Liver (tissue), 3 donors: ENCODE results near the gene MICAL3.

Experiments
- ATF3 ChIP-seq: IDR thresholded peaks from 2 replicates; pipeline ENCODE4 v1.6.1; 2016; ENCODE audit warnings: antibody characterized with exemption
- CTCF ChIP-seq: fragments of 150-350 bp; IDR thresholded peaks from 2 replicates; pipeline ENCODE4 v1.5.1; 2017; ENCODE audit warnings: improper control_type of control experiment, low read depth, low read length; ENCODE audit not compliant: missing input control
- EGR1 ChIP-seq, 2 donors: IDR thresholded peaks; 2 replicates each; pipeline ENCODE4 v1.6.1; 2016 to 2018; ENCODE audit warnings: antibody characterized with exemption in 2 of 2, low read depth in 2 of 2
- FOXA1 ChIP-seq: IDR thresholded peaks from 2 replicates; pipeline ENCODE4 v1.6.1; 2016; ENCODE audit warnings: antibody characterized with exemption
- GABPA ChIP-seq, 2 donors: IDR thresholded peaks in 1 of 2; conservative IDR thresholded peaks in 1 of 2; 2 replicates each; pipeline ENCODE4 v1.6.1; 2016; ENCODE audit warnings: antibody characterized with exemption in 2 of 2, mild to moderate bottlenecking in 1 of 2, moderate library complexity in 1 of 2
- NR2F2 ChIP-seq: IDR thresholded peaks from 2 replicates; pipeline ENCODE4 v1.6.1; 2016; ENCODE audit warnings: antibody characterized with exemption
- RAD21 ChIP-seq, 2 donors: IDR thresholded peaks; 2 replicates each; pipeline ENCODE4 v1.6.1; 2016; ENCODE audit warnings: antibody characterized with exemption in 2 of 2, mild to moderate bottlenecking in 2 of 2
- RXRA ChIP-seq, 2 donors: IDR thresholded peaks; 2 replicates each; pipeline ENCODE4 v1.6.1; 2017 to 2018; ENCODE audit warnings: antibody characterized with exemption in 2 of 2, mild to moderate bottlenecking in 1 of 2
- SP1 ChIP-seq: IDR thresholded peaks from 2 replicates; pipeline ENCODE4 v1.6.1; 2018; ENCODE audit warnings: antibody characterized with exemption, mild to moderate bottlenecking
- TAF1 ChIP-seq: conservative IDR thresholded peaks from 2 replicates; pipeline ENCODE4 v1.6.1; 2016; ENCODE audit warnings: antibody characterized with exemption, mild to moderate bottlenecking
- YY1 ChIP-seq: IDR thresholded peaks from 2 replicates; pipeline ENCODE4 v1.6.1; 2016; ENCODE audit warnings: antibody characterized with exemption, mild to moderate bottlenecking
- ZBTB33 ChIP-seq: IDR thresholded peaks from 2 replicates; pipeline ENCODE4 v1.6.1; 2016; ENCODE audit warnings: antibody characterized with exemption
- TF ChIP-seq, protein P1 (sequence below): IDR thresholded peaks from 2 replicates; pipeline ENCODE4 v1.6.1; 2016; ENCODE audit warnings: antibody characterized with exemption, mild to moderate bottlenecking
- TF ChIP-seq, protein P2 (sequence below): IDR thresholded peaks from 2 replicates; pipeline ENCODE4 v1.6.1; 2016; ENCODE audit warnings: antibody characterized with exemption
- donor health status: healthy.
- donor health status: healthy.

DNA sequence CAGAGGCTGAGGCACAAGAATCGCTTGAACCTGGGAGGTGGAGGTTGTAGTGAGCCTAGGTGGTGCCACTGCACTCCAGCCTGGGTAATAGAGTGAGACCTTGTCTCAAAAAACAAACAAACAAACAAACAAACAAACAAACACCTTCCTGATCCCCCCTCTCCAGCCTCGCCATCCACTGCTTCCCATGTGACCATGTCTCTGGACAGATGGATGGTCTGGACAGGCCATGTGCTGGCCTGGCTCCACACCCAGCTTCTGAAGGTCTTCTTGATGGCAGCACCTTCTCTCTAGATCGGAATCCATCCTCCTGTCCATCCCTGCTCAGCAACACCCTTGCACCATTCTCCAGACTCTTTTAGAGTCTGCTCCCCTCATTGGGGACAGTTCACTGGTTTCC is 42.8 kb upstream of the MICAL3 start:
- TF ChIP-seq CTCF, result no peak
- TF ChIP-seq, protein P1, sequence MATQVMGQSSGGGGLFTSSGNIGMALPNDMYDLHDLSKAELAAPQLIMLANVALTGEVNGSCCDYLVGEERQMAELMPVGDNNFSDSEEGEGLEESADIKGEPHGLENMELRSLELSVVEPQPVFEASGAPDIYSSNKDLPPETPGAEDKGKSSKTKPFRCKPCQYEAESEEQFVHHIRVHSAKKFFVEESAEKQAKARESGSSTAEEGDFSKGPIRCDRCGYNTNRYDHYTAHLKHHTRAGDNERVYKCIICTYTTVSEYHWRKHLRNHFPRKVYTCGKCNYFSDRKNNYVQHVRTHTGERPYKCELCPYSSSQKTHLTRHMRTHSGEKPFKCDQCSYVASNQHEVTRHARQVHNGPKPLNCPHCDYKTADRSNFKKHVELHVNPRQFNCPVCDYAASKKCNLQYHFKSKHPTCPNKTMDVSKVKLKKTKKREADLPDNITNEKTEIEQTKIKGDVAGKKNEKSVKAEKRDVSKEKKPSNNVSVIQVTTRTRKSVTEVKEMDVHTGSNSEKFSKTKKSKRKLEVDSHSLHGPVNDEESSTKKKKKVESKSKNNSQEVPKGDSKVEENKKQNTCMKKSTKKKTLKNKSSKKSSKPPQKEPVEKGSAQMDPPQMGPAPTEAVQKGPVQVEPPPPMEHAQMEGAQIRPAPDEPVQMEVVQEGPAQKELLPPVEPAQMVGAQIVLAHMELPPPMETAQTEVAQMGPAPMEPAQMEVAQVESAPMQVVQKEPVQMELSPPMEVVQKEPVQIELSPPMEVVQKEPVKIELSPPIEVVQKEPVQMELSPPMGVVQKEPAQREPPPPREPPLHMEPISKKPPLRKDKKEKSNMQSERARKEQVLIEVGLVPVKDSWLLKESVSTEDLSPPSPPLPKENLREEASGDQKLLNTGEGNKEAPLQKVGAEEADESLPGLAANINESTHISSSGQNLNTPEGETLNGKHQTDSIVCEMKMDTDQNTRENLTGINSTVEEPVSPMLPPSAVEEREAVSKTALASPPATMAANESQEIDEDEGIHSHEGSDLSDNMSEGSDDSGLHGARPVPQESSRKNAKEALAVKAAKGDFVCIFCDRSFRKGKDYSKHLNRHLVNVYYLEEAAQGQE, result no peak
- TF ChIP-seq YY1, result no peak
- no peak for TF ChIP-seq GABPA (IDR thresholded peaks at IDR 0.05 in 1 of 2, conservative IDR thresholded peaks at IDR 0.05 in 1 of 2)
- no peak for TF ChIP-seq TAF1
- TF ChIP-seq RAD21 (IDR thresholded peaks at IDR 0.05), result no peak
- no peak for TF ChIP-seq NR2F2
- TF ChIP-seq FOXA1, result no peak
- no peak for TF ChIP-seq ZBTB33
- TF ChIP-seq ATF3, result no peak
- TF ChIP-seq EGR1 (IDR thresholded peaks at IDR 0.05; ENCODE audit: low read depth in 2 of 2), result no peak
- TF ChIP-seq, protein P2, sequence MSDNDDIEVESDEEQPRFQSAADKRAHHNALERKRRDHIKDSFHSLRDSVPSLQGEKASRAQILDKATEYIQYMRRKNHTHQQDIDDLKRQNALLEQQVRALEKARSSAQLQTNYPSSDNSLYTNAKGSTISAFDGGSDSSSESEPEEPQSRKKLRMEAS, result no peak
- TF ChIP-seq SP1, result no peak
- no peak for TF ChIP-seq RXRA (IDR thresholded peaks at IDR 0.05)
